ENCODE data around the gene VSX1.

DNA sequence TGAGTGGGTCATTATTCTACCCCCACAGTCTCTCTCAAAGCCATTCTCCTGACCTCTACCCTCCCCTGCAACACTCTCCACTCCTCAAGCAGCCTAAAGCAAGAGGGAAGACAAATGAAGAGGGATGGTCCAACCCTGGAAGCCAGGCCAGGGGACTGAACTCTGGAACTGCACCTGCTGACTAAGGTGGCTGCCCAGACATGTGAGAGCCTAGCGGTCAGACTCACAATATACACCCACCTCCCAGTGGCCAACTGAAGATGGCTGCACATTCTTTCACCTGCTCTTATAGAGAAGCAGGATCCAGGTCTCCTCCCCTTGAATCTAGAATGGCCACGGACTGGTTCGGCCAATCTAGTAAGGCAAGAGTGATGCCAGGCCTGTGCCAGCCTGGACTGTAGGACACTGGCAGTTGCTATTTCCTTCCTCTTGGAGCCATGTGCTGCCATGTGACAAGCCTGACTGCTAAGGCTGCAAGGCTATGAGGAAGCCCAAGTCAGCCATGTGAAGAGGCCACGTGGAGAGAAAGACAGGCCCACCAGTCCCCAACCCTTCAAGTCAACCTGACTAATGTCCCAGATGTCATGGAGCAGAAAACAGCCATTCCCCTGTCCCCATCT lies 55.8 kb downstream of the VSX1 start:
- TF ChIP-seq, protein P1, sequence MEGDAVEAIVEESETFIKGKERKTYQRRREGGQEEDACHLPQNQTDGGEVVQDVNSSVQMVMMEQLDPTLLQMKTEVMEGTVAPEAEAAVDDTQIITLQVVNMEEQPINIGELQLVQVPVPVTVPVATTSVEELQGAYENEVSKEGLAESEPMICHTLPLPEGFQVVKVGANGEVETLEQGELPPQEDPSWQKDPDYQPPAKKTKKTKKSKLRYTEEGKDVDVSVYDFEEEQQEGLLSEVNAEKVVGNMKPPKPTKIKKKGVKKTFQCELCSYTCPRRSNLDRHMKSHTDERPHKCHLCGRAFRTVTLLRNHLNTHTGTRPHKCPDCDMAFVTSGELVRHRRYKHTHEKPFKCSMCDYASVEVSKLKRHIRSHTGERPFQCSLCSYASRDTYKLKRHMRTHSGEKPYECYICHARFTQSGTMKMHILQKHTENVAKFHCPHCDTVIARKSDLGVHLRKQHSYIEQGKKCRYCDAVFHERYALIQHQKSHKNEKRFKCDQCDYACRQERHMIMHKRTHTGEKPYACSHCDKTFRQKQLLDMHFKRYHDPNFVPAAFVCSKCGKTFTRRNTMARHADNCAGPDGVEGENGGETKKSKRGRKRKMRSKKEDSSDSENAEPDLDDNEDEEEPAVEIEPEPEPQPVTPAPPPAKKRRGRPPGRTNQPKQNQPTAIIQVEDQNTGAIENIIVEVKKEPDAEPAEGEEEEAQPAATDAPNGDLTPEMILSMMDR (tag by site-specific recombination; IDR thresholded peaks at IDR 0.05): no peak
- TF ChIP-seq, protein P2, sequence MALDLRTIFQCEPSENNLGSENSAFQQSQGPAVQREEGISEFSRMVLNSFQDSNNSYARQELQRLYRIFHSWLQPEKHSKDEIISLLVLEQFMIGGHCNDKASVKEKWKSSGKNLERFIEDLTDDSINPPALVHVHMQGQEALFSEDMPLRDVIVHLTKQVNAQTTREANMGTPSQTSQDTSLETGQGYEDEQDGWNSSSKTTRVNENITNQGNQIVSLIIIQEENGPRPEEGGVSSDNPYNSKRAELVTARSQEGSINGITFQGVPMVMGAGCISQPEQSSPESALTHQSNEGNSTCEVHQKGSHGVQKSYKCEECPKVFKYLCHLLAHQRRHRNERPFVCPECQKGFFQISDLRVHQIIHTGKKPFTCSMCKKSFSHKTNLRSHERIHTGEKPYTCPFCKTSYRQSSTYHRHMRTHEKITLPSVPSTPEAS (tag by site-specific recombination; IDR thresholded peaks at IDR 0.05): no peak
- TF ChIP-seq ZNF184 (tag by site-specific recombination; IDR thresholded peaks at IDR 0.05): no peak
- TF ChIP-seq ZNF555 (tag by site-specific recombination; conservative IDR thresholded peaks at IDR 0.05): no peak
- TF ChIP-seq ZNF23 (tag by site-specific recombination; IDR thresholded peaks at IDR 0.05; ENCODE audit: borderline replicate concordance): no peak
- no peak for TF ChIP-seq ZFP41 (tag by site-specific recombination; IDR thresholded peaks at IDR 0.05; ENCODE audit: borderline replicate concordance)
- TF ChIP-seq ZNF785 (tag by site-specific recombination; IDR thresholded peaks at IDR 0.05): no peak
- TF ChIP-seq ZBTB7A (tag by site-specific recombination; IDR thresholded peaks at IDR 0.05; ENCODE audit: low read depth): no peak

Data from HEK293 (cell line).